ENCODE data around the gene ETV6. TPM values are rescaled to one million over a fixed set of nuclear protein-coding genes. Genes with fewer than 3 reads are reported as not detected.

Gene ETV6
- total RNA-seq, 2 experiments from 2014 or later: 17.1 to 19.3 TPM

DNA sequence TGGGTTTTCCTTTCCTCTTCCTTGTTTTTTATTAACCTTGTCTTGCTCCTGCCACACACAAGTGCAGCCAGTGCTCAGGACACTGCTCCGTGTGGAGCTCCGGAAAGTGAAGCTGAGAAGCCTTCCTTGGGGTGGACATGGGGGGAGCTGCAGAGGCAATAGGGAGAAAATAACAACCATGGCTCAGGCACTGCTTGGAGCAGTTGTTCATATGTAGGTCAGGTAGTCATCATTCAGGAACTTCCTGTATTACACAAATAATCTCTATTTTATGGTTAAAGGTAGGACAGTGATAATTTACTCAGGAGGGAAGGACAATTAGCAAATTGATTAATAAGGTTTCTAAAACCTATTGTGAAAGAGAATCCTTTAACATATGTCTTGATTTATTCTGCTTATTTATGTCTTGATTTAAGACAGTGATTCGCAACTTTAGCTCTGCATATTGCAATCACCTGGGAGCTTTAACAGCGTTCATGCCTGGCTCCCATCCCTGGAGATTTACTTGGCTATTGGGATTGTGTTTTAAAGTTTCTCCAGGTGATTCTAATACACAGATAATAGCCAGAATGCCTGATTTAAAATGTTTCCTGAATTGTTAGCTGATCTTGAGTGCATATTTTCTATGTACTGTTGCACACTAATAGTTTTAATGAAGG is 92.1 kb downstream of the ETV6 start:
- peaks cover 89% of the 10 kb centered on the region for H3K4me1 ChIP-seq (ENCODE audit: insufficient read depth, low read length, poor library complexity, severe bottlenecking)

GRCh38 chr12:11743423-11744409 is 94.2 kb downstream of the ETV6 start:
- peaks cover 32% of the 10 kb centered on the region; the same call in 1 of the 2 replicates for H3K79me2 ChIP-seq (ENCODE audit: insufficient read depth, low read depth, low read length)
- DNase-seq (ENCODE audit: low spot score): no peak

More for the DNA sequence above, 92.1 kb downstream of the ETV6 start:
- Histone ChIP-seq H2AFZ (ENCODE audit: low read length) (no peak overlapping the region), H3K4me2 (ENCODE audit: low read length) (peak overlapping the region; percentile 8; the same call in 1 of the 2 replicates), H3K79me2 (ENCODE audit: insufficient read depth, low read depth, low read length) (peaks cover 10% of the 10 kb centered on the region; the same call in 1 of the 2 replicates), H4K20me1 (ENCODE audit: insufficient read depth, low read length) (no peaks in the 10 kb centered on the region), H3K4me3 (ENCODE audit: low read depth, low read length, poor library complexity, severe bottlenecking) (no peak overlapping the region), H3K9me3 (ENCODE audit: low read length) (no peaks in the 10 kb centered on the region), H3K27ac (ENCODE audit: low read depth, low read length, poor library complexity, severe bottlenecking) (no peak overlapping the region), H3K36me3 (ENCODE audit: insufficient read depth, low read length) (no peaks in the 10 kb centered on the region), H3K9me2 (ENCODE audit: insufficient read depth, low read length) (no peaks in the 10 kb centered on the region)
- CTCF ChIA-PET (ENCODE audit: unreplicated experiment): no interaction called here
- intact Hi-C loops (cut with micrococcal nuclease; ENCODE audit: unreplicated experiment): no loop called here
- BruUV-seq (replicated peaks): no TSS peak
- DNase-seq (ENCODE audit: low spot score): no peak
- TF ChIP-seq, protein P1, sequence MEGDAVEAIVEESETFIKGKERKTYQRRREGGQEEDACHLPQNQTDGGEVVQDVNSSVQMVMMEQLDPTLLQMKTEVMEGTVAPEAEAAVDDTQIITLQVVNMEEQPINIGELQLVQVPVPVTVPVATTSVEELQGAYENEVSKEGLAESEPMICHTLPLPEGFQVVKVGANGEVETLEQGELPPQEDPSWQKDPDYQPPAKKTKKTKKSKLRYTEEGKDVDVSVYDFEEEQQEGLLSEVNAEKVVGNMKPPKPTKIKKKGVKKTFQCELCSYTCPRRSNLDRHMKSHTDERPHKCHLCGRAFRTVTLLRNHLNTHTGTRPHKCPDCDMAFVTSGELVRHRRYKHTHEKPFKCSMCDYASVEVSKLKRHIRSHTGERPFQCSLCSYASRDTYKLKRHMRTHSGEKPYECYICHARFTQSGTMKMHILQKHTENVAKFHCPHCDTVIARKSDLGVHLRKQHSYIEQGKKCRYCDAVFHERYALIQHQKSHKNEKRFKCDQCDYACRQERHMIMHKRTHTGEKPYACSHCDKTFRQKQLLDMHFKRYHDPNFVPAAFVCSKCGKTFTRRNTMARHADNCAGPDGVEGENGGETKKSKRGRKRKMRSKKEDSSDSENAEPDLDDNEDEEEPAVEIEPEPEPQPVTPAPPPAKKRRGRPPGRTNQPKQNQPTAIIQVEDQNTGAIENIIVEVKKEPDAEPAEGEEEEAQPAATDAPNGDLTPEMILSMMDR (conservative IDR thresholded peaks at IDR 0.05; ENCODE audit: low read length): no peak
- no peak for TF ChIP-seq EZH2phosphoT487 (IDR thresholded peaks at IDR 0.05; ENCODE audit: borderline replicate concordance, low read depth, low read length)
- POLR2A ChIA-PET: interaction anchor here (2.1 to 15.4 kb wide), 3 partner anchors 11 to 17 kb away, joined by 12 to 201 read pairs (median 53); no protein-coding TSS in a partner anchor

More at GRCh38 chr12:11743423-11744409, 94.2 kb downstream of the ETV6 start:
- H3K9me2 ChIP-seq (ENCODE audit: insufficient read depth, low read length): no peaks in the 10 kb centered on the region
- intact Hi-C loops (cut with micrococcal nuclease; ENCODE audit: unreplicated experiment): no loop called here
- no peaks in the 10 kb centered on the region for H4K20me1 ChIP-seq (ENCODE audit: insufficient read depth, low read length)
- H3K4me2 ChIP-seq (ENCODE audit: low read length): peak overlapping the region; percentile 76
- H3K36me3 ChIP-seq (ENCODE audit: insufficient read depth, low read length): no peaks in the 10 kb centered on the region
- no peak for TF ChIP-seq EZH2phosphoT487 (IDR thresholded peaks at IDR 0.05; ENCODE audit: borderline replicate concordance, low read depth, low read length)
- TF ChIP-seq, protein P1 (conservative IDR thresholded peaks at IDR 0.05; ENCODE audit: low read length): no peak
- peak overlapping the region; percentile 71; the same call in 1 of the 2 replicates for H2AFZ ChIP-seq (ENCODE audit: low read length)
- no TSS peak for BruUV-seq (replicated peaks)
- H3K9me3 ChIP-seq (ENCODE audit: low read length): no peaks in the 10 kb centered on the region
- H3K27ac ChIP-seq (ENCODE audit: low read depth, low read length, poor library complexity, severe bottlenecking): peak overlapping the region; percentile 100
- POLR2A ChIA-PET: interaction anchor here (0.6 to 15.4 kb wide), 7 partner anchors 8 to 511 kb away, joined by 3 to 201 read pairs (median 21); no protein-coding TSS in a partner anchor
- CTCF ChIA-PET (ENCODE audit: unreplicated experiment): interaction anchor here (1.1 to 3.4 kb wide), 3 partner anchors 9 to 15 kb away, joined by 3 to 16 read pairs (median 5); no protein-coding TSS in a partner anchor
- H3K4me3 ChIP-seq (ENCODE audit: low read depth, low read length, poor library complexity, severe bottlenecking): peak overlapping the region; percentile 46
- peaks cover 94% of the 10 kb centered on the region for H3K4me1 ChIP-seq (ENCODE audit: insufficient read depth, low read length, poor library complexity, severe bottlenecking)
